HCT116 (cell line): ENCODE measurements around the gene RHOD. TPM values are rescaled to one million over a fixed set of nuclear protein-coding genes. Genes with fewer than 3 reads are reported as not detected.

Experiments used
- ATAC-seq: fragments of 200-7000 bp; cut with Tn5 transposase; 2 replicates; pipeline ENCODE4 v1.9.1; 2020; ENCODE audit warnings: mild to moderate bottlenecking, moderate library complexity
- BruUV-seq: library from RNA; stranded (reverse); fragments of 400-500 nt; replicated peaks from 2 replicates; lab custom pipeline; 2021; lab: Mats Ljungman, UMichigan
- CTCF ChIA-PET: fragments of 300-600 bp; sonication (Branson Sonifier 250); formaldehyde crosslinking; loops from one replicate; lab custom pipeline; 2021; ENCODE audit warnings: antibody characterized with exemption; lab: Charles Lee
- POLR2A ChIA-PET: fragments of 300-600, 350-600 bp; sonication (Branson Sonifier 250); formaldehyde crosslinking; loops from one replicate; lab custom pipeline; 2021; ENCODE audit warnings: antibody characterized with exemption; lab: Charles Lee
- RAD21 ChIA-PET, 2 experiments: fragments of 300-600 bp; sonication (Branson Sonifier 250); formaldehyde crosslinking; loops; one replicate each; lab custom pipeline; 2023; ENCODE audit warnings: low total read pairs in 2 of 2; ENCODE audit not compliant: uncharacterized antibody in 2 of 2, unreplicated experiment in 2 of 2, low non-redundant PET in 1 of 2; lab: Charles Lee
- DNase-seq: peaks from one replicate; pipeline ENCODE4 v3.0.0-alpha.2; 2010; ENCODE audit warnings: low read depth, low spot score
- H2AFZ ChIP-seq: fragments of 200-600 bp; shearing (Covaris generic), sonication (generic); 2 replicates; pipeline ENCODE4 v1.6.1; 2017; ENCODE audit warnings: low read depth, mixed run types, mixed read lengths, antibody characterized with exemption, low read length; ENCODE audit not compliant: poor library complexity, severe bottlenecking
- H3K27ac ChIP-seq: 2 replicates; pipeline ENCODE4 v1.5.1; 2012; ENCODE audit warnings: low read depth, low read length
- H3K27me3 ChIP-seq: fragments of 200-600 bp; sonication (generic); 2 replicates; pipeline ENCODE4 v1.6.1; 2016; ENCODE audit warnings: mixed run types, low read length, mixed read lengths; ENCODE audit not compliant: insufficient read depth
- H3K36me3 ChIP-seq, 2 experiments: fragments of 200-500 bp in 1 of 2; fragments of 200-600 bp in 1 of 2; sonication (Bioruptor generic) in 1 of 2; sonication (generic) in 1 of 2; 2 replicates each; pipeline versions ENCODE4 v1.5.1 to v1.6.1; 2014 to 2016; ENCODE audit warnings: low read length in 2 of 2, inconsistent platforms in 1 of 2, mixed read lengths in 1 of 2, mixed run types in 1 of 2; ENCODE audit not compliant: insufficient read depth in 2 of 2, control insufficient read depth in 1 of 2
- H3K4me1 ChIP-seq, 2 experiments: fragments of 200-600 bp in 1 of 2; sonication (generic) in 1 of 2; 2 replicates each; pipeline versions ENCODE4 v1.5.1 to v1.6.1; 2012 to 2017; ENCODE audit warnings: low read length in 2 of 2, inconsistent platforms in 1 of 2, mild to moderate bottlenecking in 1 of 2, mixed read lengths in 1 of 2, mixed run types in 1 of 2, moderate library complexity in 1 of 2; ENCODE audit not compliant: insufficient read depth in 2 of 2, control insufficient read depth in 1 of 2
- H3K4me2 ChIP-seq: fragments of 200-600 bp; sonication (generic); 2 replicates; pipeline ENCODE4 v1.6.1; 2017; ENCODE audit warnings: mixed run types, low read length, mixed read lengths
- H3K4me3 ChIP-seq, 2 experiments: fragments of 200-600 bp in 1 of 2; sonication (generic) in 1 of 2; replicated peaks in 1 of 2; 2 replicates each; pipeline ENCODE4 v1.5.1; 2011 to 2016; ENCODE audit warnings: low read length in 2 of 2, control low read depth in 1 of 2, low read depth in 1 of 2, mild to moderate bottlenecking in 1 of 2, mixed read lengths in 1 of 2, mixed run types in 1 of 2
- H3K79me2 ChIP-seq: fragments of 200-600 bp; sonication (generic); 2 replicates; pipeline ENCODE4 v1.6.1; 2017; ENCODE audit warnings: mild to moderate bottlenecking, mixed run types, low read length, moderate library complexity, mixed read lengths; ENCODE audit not compliant: insufficient read depth
- H3K9ac ChIP-seq: fragments of 200-600 bp; sonication (generic); 2 replicates; pipeline ENCODE4 v1.6.1; 2016; ENCODE audit warnings: low read length, mixed read lengths
- H3K9me2 ChIP-seq: fragments of 200-600 bp; sonication (generic), shearing (Covaris generic); 2 replicates; pipeline ENCODE4 v1.6.1; 2017; ENCODE audit warnings: mixed run types, mild to moderate bottlenecking, moderate library complexity; ENCODE audit not compliant: insufficient read depth
- H3K9me3 ChIP-seq, 2 experiments: fragments of 200-500 bp in 1 of 2; fragments of 200-600 bp in 1 of 2; sonication (Bioruptor generic) in 1 of 2; sonication (generic) in 1 of 2; 2 replicates each; pipeline ENCODE4 v1.6.1; 2014 to 2017; ENCODE audit warnings: low read length in 2 of 2, mixed read lengths in 2 of 2, inconsistent platforms in 1 of 2, low read depth in 1 of 2, mild to moderate bottlenecking in 1 of 2, mixed run types in 1 of 2, moderate library complexity in 1 of 2; ENCODE audit not compliant: control insufficient read depth in 1 of 2, insufficient read depth in 1 of 2
- H4K20me1 ChIP-seq: fragments of 200-600 bp; sonication (generic), shearing (Covaris generic); 2 replicates; pipeline ENCODE4 v1.6.1; 2017; ENCODE audit warnings: mixed run types, mild to moderate bottlenecking, moderate library complexity; ENCODE audit not compliant: insufficient read depth
- ATF3 ChIP-seq: IDR thresholded peaks from 2 replicates; pipeline ENCODE4 v1.6.1; 2012
- CBX3 ChIP-seq: IDR thresholded peaks from 2 replicates; pipeline ENCODE4 v1.6.1; 2012; ENCODE audit warnings: low read depth
- CEBPB ChIP-seq: IDR thresholded peaks from 2 replicates; pipeline ENCODE4 v1.6.1; 2012; ENCODE audit warnings: low read depth
- CTCF ChIP-seq, 3 experiments: fragments of 200-600 bp in 1 of 3; sonication (generic) in 1 of 3; IDR thresholded peaks in 2 of 3; conservative IDR thresholded peaks in 1 of 3; 2 replicates each; pipeline ENCODE4 v1.5.1; 2012 to 2017; ENCODE audit warnings: low read depth in 2 of 3, low read length in 2 of 3, antibody characterized with exemption in 1 of 3, borderline replicate concordance in 1 of 3, control low read depth in 1 of 3, mild to moderate bottlenecking in 1 of 3, mixed read lengths in 1 of 3, mixed run types in 1 of 3, moderate library complexity in 1 of 3; ENCODE audit not compliant: insufficient read depth in 1 of 3
- EGR1 ChIP-seq: IDR thresholded peaks from 2 replicates; pipeline ENCODE4 v1.6.1; 2012; ENCODE audit warnings: low read depth
- ELF1 ChIP-seq: IDR thresholded peaks from 2 replicates; pipeline ENCODE4 v1.6.1; 2012; ENCODE audit warnings: low read depth, borderline replicate concordance
- EZH2 ChIP-seq: fragments of 200-600 bp; sonication (generic); IDR thresholded peaks from 2 replicates; pipeline ENCODE4 v1.6.1; 2017; ENCODE audit warnings: antibody characterized with exemption, mixed run types
- EZH2phosphoT487 ChIP-seq: fragments of 200-600 bp; IDR thresholded peaks from 2 replicates; pipeline ENCODE4 v1.6.1; 2018; ENCODE audit warnings: antibody characterized with exemption, borderline replicate concordance
- FOSL1 ChIP-seq: IDR thresholded peaks from 2 replicates; pipeline ENCODE4 v1.6.1; 2012; ENCODE audit warnings: low read depth
- MAX ChIP-seq: IDR thresholded peaks from 2 replicates; pipeline ENCODE4 v1.6.1; 2012
- POLR2AphosphoS5 ChIP-seq: IDR thresholded peaks from 2 replicates; pipeline ENCODE4 v1.6.1; 2011; ENCODE audit warnings: mild to moderate bottlenecking, low read depth, low read length, moderate library complexity
- RAD21 ChIP-seq: IDR thresholded peaks from 2 replicates; pipeline ENCODE4 v1.6.1; 2012; ENCODE audit warnings: low read depth, mild to moderate bottlenecking
- REST ChIP-seq: IDR thresholded peaks from 2 replicates; pipeline ENCODE4 v1.6.1; 2012; ENCODE audit warnings: low read depth
- SIN3A ChIP-seq: IDR thresholded peaks from 2 replicates; pipeline ENCODE4 v1.6.1; 2012; ENCODE audit warnings: low read depth
- TCF7L2 ChIP-seq: IDR thresholded peaks from 2 replicates; pipeline ENCODE4 v1.7.0; 2011; ENCODE audit warnings: borderline replicate concordance, inconsistent platforms; ENCODE audit not compliant: insufficient read depth, insufficient read length; ENCODE audit errors: extremely low read depth
- YY1 ChIP-seq: IDR thresholded peaks from 2 replicates; pipeline ENCODE4 v1.6.1; 2011; ENCODE audit warnings: low read length, low read depth, moderate library complexity, mild to moderate bottlenecking; ENCODE audit not compliant: insufficient replicate concordance; ENCODE audit errors: extremely low read depth
- ZFX ChIP-seq: fragments of 450-650 bp; IDR thresholded peaks from 2 replicates; pipeline ENCODE4 v1.6.1; 2017
- ZNF274 ChIP-seq: fragments of 200-500 bp; sonication (Bioruptor generic); IDR thresholded peaks from 2 replicates; pipeline ENCODE4 v1.6.1; 2014; ENCODE audit warnings: mild to moderate bottlenecking, low read depth, low read length, inconsistent platforms
- intact Hi-C: fragments of 100-400 bp; cut with micrococcal nuclease; formaldehyde crosslinking; loops from 2 replicates; pipeline ENCODE4 v1.10.0; 2022
- total RNA-seq: library from RNA; stranded (reverse); gene quantifications from one replicate; pipeline ENCODE4 v1.2.1, GENCODE V29; 2021; ENCODE audit not compliant: unreplicated experiment
- TF ChIP-seq, protein P1 (sequence below): IDR thresholded peaks from 2 replicates; pipeline ENCODE4 v1.6.1; 2011; ENCODE audit warnings: mild to moderate bottlenecking, low read length, moderate library complexity; ENCODE audit not compliant: insufficient replicate concordance; ENCODE audit errors: extremely low read depth

RHOD gene
- total RNA-seq, 1 experiment from 2014 or later = 42.0 TPM

GRCh38 chr11:67023957-67024353 is 32.7 kb upstream of the RHOD start:
- intact Hi-C loops = loop anchor here (5.0 kb wide), 3 partner anchors 37 to 617 kb away; no protein-coding TSS in a partner anchor
- H3K36me3 ChIP-seq = no peaks in the 10 kb centered on the region
- no peak for DNase-seq
- POLR2A ChIA-PET = interaction anchor here (0.6 to 1.6 kb wide), 2 partner anchors 52 to 606 kb away, joined by 3 to 5 read pairs; partner anchors contain the start of gene NUDT8
- H3K9me3 ChIP-seq = no peaks in the 10 kb centered on the region
- no peaks in the 10 kb centered on the region for H3K9me2 ChIP-seq
- RAD21 ChIA-PET = no interaction called here
- TF ChIP-seq CEBPB = no peak
- TF ChIP-seq EGR1 = no peak
- no peak for TF ChIP-seq POLR2AphosphoS5
- TF ChIP-seq CBX3 = no peak
- TF ChIP-seq, protein P1, sequence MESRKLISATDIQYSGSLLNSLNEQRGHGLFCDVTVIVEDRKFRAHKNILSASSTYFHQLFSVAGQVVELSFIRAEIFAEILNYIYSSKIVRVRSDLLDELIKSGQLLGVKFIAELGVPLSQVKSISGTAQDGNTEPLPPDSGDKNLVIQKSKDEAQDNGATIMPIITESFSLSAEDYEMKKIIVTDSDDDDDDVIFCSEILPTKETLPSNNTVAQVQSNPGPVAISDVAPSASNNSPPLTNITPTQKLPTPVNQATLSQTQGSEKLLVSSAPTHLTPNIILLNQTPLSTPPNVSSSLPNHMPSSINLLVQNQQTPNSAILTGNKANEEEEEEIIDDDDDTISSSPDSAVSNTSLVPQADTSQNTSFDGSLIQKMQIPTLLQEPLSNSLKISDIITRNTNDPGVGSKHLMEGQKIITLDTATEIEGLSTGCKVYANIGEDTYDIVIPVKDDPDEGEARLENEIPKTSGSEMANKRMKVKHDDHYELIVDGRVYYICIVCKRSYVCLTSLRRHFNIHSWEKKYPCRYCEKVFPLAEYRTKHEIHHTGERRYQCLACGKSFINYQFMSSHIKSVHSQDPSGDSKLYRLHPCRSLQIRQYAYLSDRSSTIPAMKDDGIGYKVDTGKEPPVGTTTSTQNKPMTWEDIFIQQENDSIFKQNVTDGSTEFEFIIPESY = no peak
- no peak for TF ChIP-seq EZH2phosphoT487
- no peak for TF ChIP-seq YY1
- no peak for TF ChIP-seq SIN3A
- TF ChIP-seq EZH2 = no peak
- no peak for TF ChIP-seq RAD21
- TF ChIP-seq TCF7L2 = no peak
- no peak for TF ChIP-seq ELF1
- no peak for TF ChIP-seq MAX
- TF ChIP-seq FOSL1 = no peak
- TF ChIP-seq ATF3 = no peak
- no peak for TF ChIP-seq ZFX
- no peak for TF ChIP-seq CTCF (IDR thresholded peaks at IDR 0.05 in 2 of 3, conservative IDR thresholded peaks at IDR 0.05 in 1 of 3; ENCODE audit: borderline replicate concordance in 1 of 3, insufficient read depth in 1 of 3, low read depth in 2 of 3, low read length in 2 of 3)
- TF ChIP-seq REST = no peak
- TF ChIP-seq ZNF274 = no peak
- H3K9ac ChIP-seq = no peak overlapping the region
- peak overlapping the region; percentile 60 for H3K4me2 ChIP-seq
- no peak for ATAC-seq
- no peak overlapping the region for H2AFZ ChIP-seq
- H3K79me2 ChIP-seq = no peaks in the 10 kb centered on the region
- H4K20me1 ChIP-seq = no peaks in the 10 kb centered on the region
- TSS peak; percentile 22 for BruUV-seq
- CTCF ChIA-PET = interaction anchor here (0.7 kb wide), 1 partner anchor 143 kb away, joined by 3 read pairs; no protein-coding TSS in a partner anchor
- peaks cover 40 to 52% of the 10 kb centered on the region in 2 experiments for H3K4me1 ChIP-seq
- no peaks in the 10 kb centered on the region for H3K27me3 ChIP-seq
- peak overlapping the region; percentile 16 to 34; a peak in 3 of 4 replicates for H3K4me3 ChIP-seq
- no peak overlapping the region; the same call in 1 of the 2 replicates for H3K27ac ChIP-seq
